Measurements from ENCODE around the gene SLAMF8. TPM values are rescaled to one million over a fixed set of nuclear protein-coding genes. Genes with fewer than 3 reads are reported as not detected.

The SLAMF8 gene
- total RNA-seq, 1 donor from 2014 or later, result 3.6 TPM

DNA sequence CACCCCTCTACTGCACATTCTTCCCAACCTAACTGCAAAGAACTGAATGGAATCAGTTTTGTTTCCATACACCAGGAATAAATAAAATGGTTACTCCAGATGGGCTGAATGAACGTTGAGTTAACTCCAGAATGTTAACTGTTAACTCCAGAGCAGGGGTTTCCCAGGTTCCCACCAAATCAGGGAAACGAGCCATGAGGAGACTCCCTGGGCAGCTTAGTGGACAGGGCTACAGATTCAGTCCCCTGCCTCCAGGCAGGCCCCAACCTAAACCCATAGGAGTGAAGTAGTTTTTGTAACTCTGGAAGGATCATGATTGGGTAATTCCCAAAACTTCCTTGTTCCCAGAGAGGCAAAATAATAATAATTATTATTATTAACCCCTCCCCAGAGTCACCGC, 21.7 kb downstream of the SLAMF8 start:
- DNase-seq (ENCODE audit: low spot score), result no peak

DNA sequence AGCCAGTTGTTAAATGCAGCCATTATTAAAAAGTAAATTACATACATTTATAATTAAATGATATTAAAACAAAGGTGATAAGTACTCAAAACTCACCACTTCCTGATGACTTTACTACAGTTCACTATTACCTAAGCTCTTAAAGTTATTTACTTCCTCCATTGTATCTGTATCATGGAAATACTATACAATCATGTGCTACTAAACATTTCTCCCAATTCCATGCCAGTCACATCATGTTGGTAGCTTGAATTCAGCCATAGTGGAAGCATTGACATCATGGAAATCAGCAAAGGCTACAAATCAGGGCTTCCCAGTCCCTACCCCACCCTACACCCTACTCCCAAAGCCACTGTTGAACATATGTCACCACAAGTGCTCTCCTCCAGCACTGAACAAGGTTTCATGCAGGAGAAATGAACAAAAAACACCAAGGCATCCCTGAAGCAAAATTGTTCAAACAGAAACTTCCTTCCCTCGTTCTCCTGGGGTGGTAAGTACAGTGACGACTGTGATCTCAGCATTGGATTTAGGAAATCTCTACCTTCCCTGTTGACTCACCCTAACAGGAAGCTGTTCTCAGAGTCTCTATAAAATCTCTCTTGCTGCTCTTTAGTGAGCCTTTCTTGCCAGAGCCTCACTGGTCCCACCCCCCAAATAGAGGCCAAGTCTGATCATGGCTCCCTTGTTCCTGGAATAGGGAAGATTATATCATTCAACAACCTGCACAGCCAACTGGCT, 23.1 kb downstream of the SLAMF8 start:
- no peak for DNase-seq (ENCODE audit: low spot score)

DNA sequence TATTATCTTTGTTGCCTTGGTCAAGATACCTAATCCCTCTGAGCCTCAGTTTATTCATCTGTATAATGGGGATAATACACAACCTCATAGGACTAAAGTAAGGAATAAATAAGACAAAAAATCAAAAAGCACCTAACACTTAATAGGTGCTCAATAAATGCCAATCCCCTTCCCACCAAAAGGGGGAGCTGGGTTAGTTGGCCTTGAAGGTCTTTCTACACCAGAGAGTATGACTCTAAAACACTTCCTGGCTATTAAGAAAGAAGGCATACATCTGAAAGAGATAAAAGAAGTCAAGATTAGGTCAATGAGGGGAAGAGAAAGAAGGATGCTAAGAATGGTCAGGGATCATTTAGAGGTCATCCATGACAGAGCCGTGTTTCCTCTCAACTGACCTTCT, 24.7 kb downstream of the SLAMF8 start:
- DNase-seq (ENCODE audit: low spot score), result no peak

GRCh38 chr1:159853417-159854115, 26.9 kb downstream of the SLAMF8 start:
- DNase-seq (ENCODE audit: low spot score), result no peak

GRCh38 chr1:159854116-159854692, 27.5 kb downstream of the SLAMF8 start:
- DNase-seq (ENCODE audit: low spot score), result peak; percentile 82

GRCh38 chr1:159854693-159855192, 28.1 kb downstream of the SLAMF8 start:
- DNase-seq (ENCODE audit: low spot score), result peak; percentile 87

DNA sequence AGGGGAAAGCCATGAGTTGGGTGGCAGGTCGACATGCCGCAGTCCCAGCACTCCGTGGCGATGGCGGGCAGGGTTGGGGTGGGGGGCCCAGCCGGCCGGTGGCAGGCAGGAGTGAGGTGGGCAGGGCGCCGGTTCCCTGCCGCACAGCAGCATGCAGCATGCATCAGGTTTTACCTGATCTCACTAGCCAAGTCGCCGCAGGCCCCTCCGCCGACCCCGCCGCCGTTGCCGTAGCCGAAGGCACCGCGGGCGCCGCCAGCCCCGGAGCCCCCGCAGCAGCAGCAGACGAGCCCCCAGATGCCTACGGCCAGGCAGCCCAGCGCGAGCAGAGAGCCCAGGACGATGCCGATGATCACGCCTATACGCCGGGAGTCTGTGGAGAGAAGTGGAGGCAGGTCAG, 29.0 kb downstream of the SLAMF8 start:
- DNase-seq (ENCODE audit: low spot score), result no peak

- no peak for DNase-seq (ENCODE audit: low spot score)
These were observed 29.9 kb downstream of the SLAMF8 start for GRCh38 chr1:159856576-159856975.

DNA sequence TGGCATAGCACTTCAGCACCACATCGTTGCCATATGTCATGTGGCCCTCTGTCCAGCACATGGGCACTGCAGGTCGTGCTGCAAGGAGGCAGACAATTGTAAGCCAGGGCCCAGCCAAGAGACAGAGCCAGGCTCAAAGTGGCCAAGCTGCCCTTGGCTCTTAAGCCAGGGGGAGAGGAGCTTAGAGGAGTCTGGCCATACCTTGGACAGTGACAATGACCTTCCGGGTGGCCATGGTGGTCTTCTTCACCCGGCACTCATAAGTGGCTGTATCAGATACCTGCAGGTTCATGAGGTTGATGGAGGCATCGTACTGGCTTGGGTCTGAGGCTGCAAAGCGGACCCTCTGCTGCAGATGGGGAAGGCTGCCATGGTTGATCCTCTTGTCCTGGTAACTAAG, 31.2 kb downstream of the SLAMF8 start:
- DNase-seq (ENCODE audit: low spot score), result no peak

DNA sequence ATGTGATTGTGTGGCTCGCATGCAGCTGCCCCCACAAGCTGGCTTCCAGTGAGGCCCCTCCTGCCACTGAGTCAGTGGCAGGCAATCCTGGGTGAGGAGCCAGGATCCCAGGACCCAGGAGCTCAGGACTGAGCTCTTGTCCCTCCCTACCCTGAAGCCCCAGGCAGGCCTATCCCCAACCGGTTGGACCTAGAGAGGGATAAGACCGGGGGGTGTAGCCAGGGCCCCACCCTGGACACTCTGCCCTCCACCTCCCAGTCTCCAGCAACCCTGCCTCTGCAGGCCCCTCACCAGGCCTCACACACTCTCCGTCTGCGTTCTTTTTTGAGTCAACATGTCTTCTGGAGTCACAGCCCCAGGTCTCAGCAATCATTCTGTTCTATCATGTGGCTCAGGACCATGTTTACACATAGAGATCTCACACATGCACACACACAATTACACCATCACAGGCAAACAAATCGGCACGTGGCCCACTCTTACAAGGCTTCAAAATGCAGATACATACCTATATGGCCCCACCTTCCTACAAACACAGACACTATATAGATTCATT, 33.2 kb downstream of the SLAMF8 start:
- DNase-seq (ENCODE audit: low spot score), result no peak

- no peak for DNase-seq (ENCODE audit: low spot score)
These were observed 33.8 kb downstream of the SLAMF8 start for GRCh38 chr1:159860456-159860855.

DNA sequence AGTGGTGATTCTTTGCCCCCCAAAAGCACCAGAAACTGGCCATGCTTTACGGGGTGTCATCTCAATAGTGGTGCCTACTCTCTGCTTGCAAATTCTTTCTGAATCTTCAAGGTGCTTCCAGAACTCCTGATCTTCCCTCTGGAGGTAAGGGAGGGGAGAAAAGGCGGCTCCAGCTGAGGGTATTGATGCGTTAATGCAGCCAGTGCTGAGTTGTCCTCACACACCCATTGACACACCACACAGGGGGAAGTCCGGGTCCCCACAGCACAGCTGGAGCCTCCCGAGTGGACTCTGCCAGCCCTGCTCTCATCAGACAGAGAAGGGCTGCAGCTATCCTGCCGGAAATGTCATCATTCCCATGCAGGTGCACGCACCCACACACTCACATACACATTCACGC, 34.5 kb downstream of the SLAMF8 start:
- no peak for DNase-seq (ENCODE audit: low spot score)

- DNase-seq (ENCODE audit: low spot score), result no peak
These were observed 35.4 kb downstream of the SLAMF8 start for GRCh38 chr1:159862031-159862430.

DNA sequence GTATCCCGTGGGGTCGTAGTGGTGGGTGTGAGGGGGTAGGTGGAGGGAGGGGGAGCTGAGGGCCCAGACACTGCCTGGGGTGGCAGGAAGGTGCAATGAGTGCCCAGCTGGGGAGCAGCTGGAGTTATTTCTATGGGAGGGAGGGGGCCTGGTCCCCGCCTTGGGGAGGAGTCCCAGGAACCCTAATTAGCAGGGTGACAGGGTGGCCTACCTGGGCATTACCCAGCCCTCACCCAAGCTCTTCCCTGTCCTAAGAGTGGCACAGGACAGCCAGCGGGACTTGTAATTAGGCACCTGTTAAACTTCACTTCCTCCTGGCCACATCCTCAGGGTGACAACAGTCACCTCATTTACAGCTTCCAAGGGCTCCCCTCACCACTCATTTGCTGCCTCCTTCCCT, 35.9 kb downstream of the SLAMF8 start, which contains the start of gene VSIG8:
Gene VSIG8, minus strand, starts transcription at position 101 of the 400 bp plus-strand sequence. CDS start 136 bp downstream, outside the sequence.
- no peak for DNase-seq (ENCODE audit: low spot score)

- no peak for DNase-seq (ENCODE audit: low spot score)
These were observed 37.6 kb downstream of the SLAMF8 start for GRCh38 chr1:159864262-159864661.

DNA sequence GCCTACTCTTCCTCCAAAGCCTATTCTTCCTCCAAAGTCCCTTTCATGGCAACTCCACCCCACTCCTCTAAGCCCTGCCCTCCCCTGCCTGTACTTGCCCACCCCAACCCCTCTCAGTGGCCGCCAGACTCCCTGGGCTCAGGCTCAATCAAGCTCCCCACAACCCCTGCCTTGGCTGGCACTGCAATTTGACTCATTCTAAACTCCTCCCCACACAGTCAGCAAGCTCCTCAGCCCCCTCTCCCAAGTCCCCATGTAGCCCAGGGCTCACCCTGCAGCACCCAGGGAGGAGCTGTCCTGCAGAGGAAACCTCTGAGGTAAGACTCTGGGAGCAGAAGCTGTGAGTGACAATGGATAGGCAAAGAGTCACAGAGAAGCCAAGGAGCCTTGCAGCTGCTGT, 39.4 kb downstream of the SLAMF8 start:
- DNase-seq (ENCODE audit: low spot score), result no peak

DNA sequence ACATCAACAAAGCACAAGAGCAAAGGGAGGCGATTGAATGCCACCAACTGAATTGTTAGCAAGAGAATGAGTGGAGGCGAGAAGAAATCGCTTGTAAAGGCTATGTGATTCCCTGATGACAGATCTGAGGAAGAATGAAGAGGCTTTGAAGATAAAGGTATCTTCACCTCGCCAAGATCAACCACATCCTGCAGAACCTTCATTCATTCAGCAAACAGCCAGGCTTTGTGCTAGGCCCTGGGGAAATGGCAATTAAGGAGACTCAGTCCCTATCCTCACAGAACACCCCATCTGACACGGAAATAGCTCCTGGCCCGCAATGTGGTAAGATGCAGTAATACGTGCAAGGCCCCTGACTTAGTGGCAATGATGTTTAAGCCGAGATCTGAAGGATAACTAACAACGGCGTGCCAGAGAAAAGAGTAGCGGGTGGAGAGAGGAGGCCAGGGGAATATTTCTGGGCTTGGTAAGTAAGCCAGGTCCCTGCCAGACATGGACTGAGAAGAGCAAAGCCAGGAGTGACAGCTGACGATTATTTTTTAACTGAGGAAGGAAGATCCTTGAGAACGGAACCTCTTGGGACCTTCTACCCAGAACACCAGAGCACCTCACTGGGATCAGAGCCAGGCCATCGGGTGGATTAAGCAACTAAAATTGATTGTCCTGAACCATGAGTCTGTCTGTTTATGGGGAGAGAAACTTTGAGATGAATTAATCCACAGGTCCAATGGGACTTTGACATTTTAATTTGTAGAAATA, 40.4 kb downstream of the SLAMF8 start:
- DNase-seq (ENCODE audit: low spot score), result no peak

GRCh38 chr1:159867664-159868026, 41.0 kb downstream of the SLAMF8 start:
- peak; percentile 81 for DNase-seq (ENCODE audit: low spot score)

DNA sequence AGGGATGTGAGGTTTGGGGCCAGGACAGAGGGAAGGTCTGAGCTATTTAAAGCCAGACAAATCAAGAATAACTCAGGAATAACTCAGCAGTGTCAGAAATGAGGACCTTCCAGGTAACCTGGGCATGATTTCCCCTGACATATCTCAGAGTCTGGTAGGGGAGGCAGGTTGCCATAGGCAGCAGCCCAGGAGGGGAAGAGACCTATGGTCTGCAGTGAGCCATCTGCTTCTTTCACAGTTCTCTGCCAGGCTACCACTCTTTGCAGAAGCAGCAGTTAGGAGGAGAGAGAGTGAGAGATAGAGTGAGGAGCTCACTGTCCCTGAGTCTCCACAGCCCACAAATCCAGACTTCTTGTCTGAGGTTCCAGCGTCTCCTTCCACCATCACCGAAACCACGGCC, 42.1 kb downstream of the SLAMF8 start:
- no peak for DNase-seq (ENCODE audit: low spot score)

- no peak for DNase-seq (ENCODE audit: low spot score)
These were observed 42.5 kb downstream of the SLAMF8 start for GRCh38 chr1:159869173-159869572.

GRCh38 chr1:159869607-159870006, 42.9 kb downstream of the SLAMF8 start:
- DNase-seq (ENCODE audit: low spot score), result no peak

- DNase-seq (ENCODE audit: low spot score), result no peak
These were observed 44.0 kb downstream of the SLAMF8 start for GRCh38 chr1:159870704-159871103.
